Epithelial cell of proximal tubule (primary cell): ENCODE data around the gene KLHL29. TPM values are rescaled to one million over a fixed set of nuclear protein-coding genes. Genes with fewer than 3 reads are reported as not detected.

Experiments
- DNase-seq: peaks from one replicate; pipeline ENCODE4 v3.0.0-alpha.2; 2011; ENCODE audit warnings: low read depth
- H3K4me3 ChIP-seq: 2 replicates; pipeline ENCODE4 v1.5.1; 2011; ENCODE audit warnings: low read depth, mild to moderate bottlenecking, low read length
- CTCF ChIP-seq: conservative IDR thresholded peaks from 2 replicates; pipeline ENCODE4 v1.5.1; 2012; ENCODE audit warnings: low read depth, mild to moderate bottlenecking, low read length
- total RNA-seq: library from RNA; depleted of rRNA; stranded (reverse); fragments of >200 nt; gene quantifications from 2 replicates; pipeline ENCODE4 v1.2.3, GENCODE V29; 2015

KLHL29 gene
- total RNA-seq, 1 donor from 2014 or later = 12.0 TPM

GRCh38 chr2:23659773-23660172 is 274.8 kb downstream of the KLHL29 start:
- H3K4me3 ChIP-seq = no peak overlapping the region
- no peak for DNase-seq
- no peak for TF ChIP-seq CTCF

- no peak for TF ChIP-seq CTCF
- DNase-seq = no peak
- no peak overlapping the region for H3K4me3 ChIP-seq
Measured at GRCh38 chr2:23660237-23660636, 275.3 kb downstream of the KLHL29 start.

- TF ChIP-seq CTCF = no peak
- DNase-seq = no peak
- H3K4me3 ChIP-seq = no peak overlapping the region
Measured at GRCh38 chr2:23661276-23662050, 276.5 kb downstream of the KLHL29 start.

GRCh38 chr2:23662466-23662865 is 277.5 kb downstream of the KLHL29 start:
- TF ChIP-seq CTCF = no peak
- DNase-seq = no peak
- no peak overlapping the region for H3K4me3 ChIP-seq

GRCh38 chr2:23662941-23663920 is 278.3 kb downstream of the KLHL29 start:
- no peak for DNase-seq
- no peak for TF ChIP-seq CTCF
- peak overlapping the region; percentile 8 for H3K4me3 ChIP-seq

GRCh38 chr2:23664066-23664788 is 279.2 kb downstream of the KLHL29 start:
- no peak for TF ChIP-seq CTCF
- no peak for DNase-seq

More at GRCh38 chr2:23664066-23664788, 279.2 kb downstream of the KLHL29 start:
- no peak overlapping the region for H3K4me3 ChIP-seq
